WI38 (cell line): ENCODE measurements around the gene PTPN20.
A peak's percentile ranks its signal among the peaks of the same experiment; 100 is the strongest.

ENCODE experiments used
- H3K4me3 ChIP-seq: 2 replicates; pipeline ENCODE4 v1.5.1; 2011; ENCODE audit warnings: low read depth, mild to moderate bottlenecking, control low read depth, low read length
- CTCF ChIP-seq: IDR thresholded peaks from 2 replicates; pipeline ENCODE4 v1.5.1; 2012; ENCODE audit warnings: low read depth, mild to moderate bottlenecking, control low read depth, low read length

The PTPN20 gene

GRCh38 chr10:47022311-47023131 lies 111.3 kb downstream of the PTPN20 start:
- no peak for TF ChIP-seq CTCF

GRCh38 chr10:47023237-47024045 lies 112.2 kb downstream of the PTPN20 start:
- no peak for TF ChIP-seq CTCF
- H3K4me3 ChIP-seq: no peak overlapping the region

More at GRCh38 chr10:47022311-47023131, 111.3 kb downstream of the PTPN20 start:
- H3K4me3 ChIP-seq: no peak overlapping the region

GRCh38 chr10:47024046-47024322 lies 112.8 kb downstream of the PTPN20 start:
- no peak for TF ChIP-seq CTCF
- no peak overlapping the region for H3K4me3 ChIP-seq

GRCh38 chr10:47024399-47025252 lies 113.4 kb downstream of the PTPN20 start:
- TF ChIP-seq CTCF: peak; percentile 86
- H3K4me3 ChIP-seq: no peak overlapping the region

GRCh38 chr10:47025253-47025539 lies 114.0 kb downstream of the PTPN20 start:
- TF ChIP-seq CTCF: no peak
- no peak overlapping the region for H3K4me3 ChIP-seq

GRCh38 chr10:47025540-47026300 lies 114.5 kb downstream of the PTPN20 start:
- H3K4me3 ChIP-seq: no peak overlapping the region
- TF ChIP-seq CTCF: no peak
